Loucy (cell line): ENCODE measurements around the gene APOM.

ENCODE experiments used
- CTCF ChIP-seq: fragments of 200-600 bp; sonication (generic); conservative IDR thresholded peaks from 2 replicates; pipeline ENCODE4 v1.5.1; 2014; ENCODE audit warnings: mild to moderate bottlenecking, antibody characterized with exemption, low read length
- EZH2phosphoT487 ChIP-seq: fragments of 200-600 bp; IDR thresholded peaks from 2 replicates; pipeline ENCODE4 v1.6.1; 2018; ENCODE audit warnings: antibody characterized with exemption, mild to moderate bottlenecking, moderate library complexity, borderline replicate concordance

- TF ChIP-seq CTCF (no peak), EZH2phosphoT487 (no peak)
These were observed 31.6 kb upstream of the APOM start for GRCh38 chr6:31624070-31624469.
